Prostate gland (tissue), 2 donors: ENCODE results near the gene MAP1LC3B2. TPM values are rescaled to one million over a fixed set of nuclear protein-coding genes. Genes with fewer than 3 reads are reported as not detected.

Experiments
- DNase-seq: peaks from one replicate; pipeline ENCODE4 v3.0.0-alpha.2; 2019; ENCODE audit warnings: low spot score
- H3K27ac ChIP-seq, 2 donors: fragments of 200-600 bp; sonication (generic); 2 replicates each; pipeline ENCODE4 v1.5.1; 2017 to 2019
- H3K27me3 ChIP-seq: fragments of 200-600 bp; sonication (generic); replicated peaks from 2 replicates; pipeline ENCODE4 v1.5.1; 2019; ENCODE audit not compliant: insufficient read depth
- H3K36me3 ChIP-seq, 2 donors: fragments of 200-600 bp; sonication (generic); 1 replicate in 1 of 2; 2 replicates in 1 of 2; pipeline versions ENCODE4 v1.5.1 to v1.8.1; 2017 to 2019
- H3K4me1 ChIP-seq: fragments of 200-600 bp; sonication (generic); replicated peaks from 2 replicates; pipeline ENCODE4 v1.5.1; 2019
- H3K4me3 ChIP-seq, 2 donors: fragments of 200-600 bp; sonication (generic); 2 replicates each; pipeline ENCODE4 v1.5.1; 2017 to 2019
- H3K9me3 ChIP-seq: fragments of 200-600 bp; sonication (generic); 2 replicates; pipeline ENCODE4 v1.5.1; 2017
- POLR2A ChIP-seq: fragments of 450-650 bp; IDR thresholded peaks from one replicate; pipeline ENCODE4 v1.6.1; 2016; ENCODE audit warnings: antibody characterized with exemption, mild to moderate bottlenecking
- POLR2AphosphoS5 ChIP-seq: sonication (generic); formaldehyde crosslinking; IDR thresholded peaks from one replicate; pipeline ENCODE4 v1.6.1; 2017; ENCODE audit warnings: antibody characterized with exemption
- WGBS: methylation state at CpG from one replicate; pipeline ENCODE4 v1.1.5; 2018; 5-methylcytosine and 5-hydroxymethylcytosine counted together
- intact Hi-C: fragments of 100-400 bp; cut with DNase I; formaldehyde crosslinking; loops from one replicate; pipeline ENCODE4 v1.14.2; 2022
- total RNA-seq, 2 donors: library from RNA; depleted of rRNA; stranded (reverse); fragments of >200 nt; gene quantifications; one replicate each; pipeline ENCODE4 v1.1.0, GENCODE V29; 2016
- TF ChIP-seq, protein P1 (sequence below), 4 experiments: fragments of 200-600 bp in 2 of 4; fragments of 450-650 bp in 2 of 4; sonication (generic) in 2 of 4; IDR thresholded peaks; 1 replicate in 3 of 4; 2 replicates in 1 of 4; pipeline ENCODE4 v1.5.1; 2016 to 2019; ENCODE audit warnings: antibody characterized with exemption in 4 of 4, mild to moderate bottlenecking in 2 of 4, moderate library complexity in 2 of 4

Gene MAP1LC3B2
- total RNA-seq, 2 donors from 2014 or later: 1.6 TPM; not detected in 1

DNA sequence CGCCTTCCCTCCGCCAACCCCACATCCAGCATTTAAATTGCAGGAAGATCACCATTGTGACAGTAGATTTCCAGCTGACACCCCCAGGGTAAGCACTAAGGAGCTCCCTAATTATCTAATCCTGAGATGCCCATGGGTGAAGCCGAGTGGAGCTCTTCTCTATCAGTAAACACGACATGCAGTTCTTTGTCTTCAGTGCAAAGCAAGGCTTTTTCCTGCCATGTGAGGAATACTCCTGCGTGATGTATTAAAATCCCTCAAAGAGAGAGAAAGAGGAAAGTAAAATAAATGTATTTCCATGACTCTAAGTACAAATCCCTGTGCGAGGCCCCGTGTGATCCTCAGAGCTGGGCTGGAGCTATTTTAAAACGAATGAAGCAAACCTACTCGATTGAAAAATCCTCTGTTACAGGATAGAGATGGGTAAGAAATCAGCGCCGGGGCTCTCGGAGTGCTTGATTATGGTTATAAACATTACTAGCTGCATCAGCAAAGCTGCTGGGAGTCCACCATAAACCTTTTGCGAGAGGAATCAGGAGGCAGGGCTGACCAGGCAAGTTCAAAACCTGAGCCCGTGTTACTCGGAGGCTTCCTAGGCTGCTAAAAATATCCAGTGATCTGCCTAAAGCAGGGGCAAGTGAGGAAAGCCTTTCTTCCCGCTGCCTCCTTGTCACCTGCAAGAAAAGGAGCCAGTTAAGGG, 61.5 kb downstream of the MAP1LC3B2 start:
- 43% methylated on average over 16 of the region's 16 CpGs for WGBS
- intact Hi-C loops: no loop called here

DNA sequence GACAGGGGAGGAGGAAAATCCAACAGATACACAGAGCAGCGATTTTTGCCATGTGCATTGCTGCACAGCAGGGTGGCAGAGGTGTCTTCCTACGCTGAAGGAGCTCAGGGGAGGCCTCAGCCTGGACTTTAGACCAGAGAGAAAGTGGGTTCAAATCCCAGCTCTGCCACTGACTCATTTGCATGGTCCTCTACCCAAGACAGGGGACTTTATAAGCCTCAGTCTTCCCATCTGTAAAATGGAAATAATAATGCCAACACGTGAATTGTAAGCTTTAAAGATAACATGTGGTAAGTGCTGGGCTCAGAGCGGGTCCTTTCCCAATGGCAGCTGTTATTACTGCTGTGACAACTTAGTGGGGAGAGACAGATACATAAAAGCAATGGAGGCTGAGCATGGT, 62.0 kb downstream of the MAP1LC3B2 start:
- H3K27me3 ChIP-seq: no peaks in the 10 kb centered on the region
- TF ChIP-seq POLR2AphosphoS5: no peak
- TF ChIP-seq, protein P1, sequence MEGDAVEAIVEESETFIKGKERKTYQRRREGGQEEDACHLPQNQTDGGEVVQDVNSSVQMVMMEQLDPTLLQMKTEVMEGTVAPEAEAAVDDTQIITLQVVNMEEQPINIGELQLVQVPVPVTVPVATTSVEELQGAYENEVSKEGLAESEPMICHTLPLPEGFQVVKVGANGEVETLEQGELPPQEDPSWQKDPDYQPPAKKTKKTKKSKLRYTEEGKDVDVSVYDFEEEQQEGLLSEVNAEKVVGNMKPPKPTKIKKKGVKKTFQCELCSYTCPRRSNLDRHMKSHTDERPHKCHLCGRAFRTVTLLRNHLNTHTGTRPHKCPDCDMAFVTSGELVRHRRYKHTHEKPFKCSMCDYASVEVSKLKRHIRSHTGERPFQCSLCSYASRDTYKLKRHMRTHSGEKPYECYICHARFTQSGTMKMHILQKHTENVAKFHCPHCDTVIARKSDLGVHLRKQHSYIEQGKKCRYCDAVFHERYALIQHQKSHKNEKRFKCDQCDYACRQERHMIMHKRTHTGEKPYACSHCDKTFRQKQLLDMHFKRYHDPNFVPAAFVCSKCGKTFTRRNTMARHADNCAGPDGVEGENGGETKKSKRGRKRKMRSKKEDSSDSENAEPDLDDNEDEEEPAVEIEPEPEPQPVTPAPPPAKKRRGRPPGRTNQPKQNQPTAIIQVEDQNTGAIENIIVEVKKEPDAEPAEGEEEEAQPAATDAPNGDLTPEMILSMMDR (IDR thresholded peaks at IDR 0.05): no peak
- no peak for TF ChIP-seq POLR2A
- H3K4me3 ChIP-seq: no peak overlapping the region
- no peak for DNase-seq
- H3K4me1 ChIP-seq: no peaks in the 10 kb centered on the region
- intact Hi-C loops: no loop called here
- no peak overlapping the region for H3K27ac ChIP-seq
- no peaks in the 10 kb centered on the region for H3K36me3 ChIP-seq
- H3K9me3 ChIP-seq: no peaks in the 10 kb centered on the region
- 73% methylated on average over 4 of the region's 4 CpGs for WGBS

More for the DNA sequence above, 61.5 kb downstream of the MAP1LC3B2 start:
- Histone ChIP-seq H3K4me1 (no peaks in the 10 kb centered on the region), H3K9me3 (no peaks in the 10 kb centered on the region), H3K27me3 (no peaks in the 10 kb centered on the region), H3K4me3 (no peak overlapping the region), H3K27ac (no peak overlapping the region), H3K36me3 (no peaks in the 10 kb centered on the region)
- DNase-seq: no peak
- no peak for TF ChIP-seq POLR2AphosphoS5
- TF ChIP-seq POLR2A: no peak
- TF ChIP-seq, protein P1 (IDR thresholded peaks at IDR 0.05): no peak

DNA sequence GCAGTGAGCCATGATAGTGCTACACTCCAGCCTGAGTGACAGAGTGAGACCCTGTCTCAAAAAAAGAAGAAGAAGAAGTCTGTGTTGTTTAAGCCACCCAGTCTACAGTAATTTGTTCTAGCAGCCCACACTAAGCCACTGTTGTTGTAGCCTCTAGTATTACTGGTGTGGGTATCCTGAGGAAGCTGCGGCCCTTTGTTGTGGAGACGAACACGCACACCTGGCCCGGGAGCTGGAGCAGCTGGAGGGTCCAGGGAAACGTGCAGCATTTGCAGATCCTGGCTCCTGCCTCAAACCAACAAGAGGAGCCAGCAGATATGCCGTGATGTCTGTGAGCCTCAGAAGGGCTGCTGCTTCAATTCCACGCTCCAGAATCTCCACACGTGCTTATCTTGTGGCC, 65.3 kb downstream of the MAP1LC3B2 start:
- TF ChIP-seq, protein P1 (IDR thresholded peaks at IDR 0.05): no peak
- TF ChIP-seq POLR2A (no peak), POLR2AphosphoS5 (no peak)
- Histone ChIP-seq H3K27me3 (no peaks in the 10 kb centered on the region), H3K9me3 (no peaks in the 10 kb centered on the region), H3K27ac (no peak overlapping the region), H3K4me3 (no peak overlapping the region), H3K36me3 (no peaks in the 10 kb centered on the region), H3K4me1 (no peaks in the 10 kb centered on the region)
- DNase-seq: no peak
- WGBS: 73% methylated on average over 8 of the region's 8 CpGs
- intact Hi-C loops: no loop called here

DNA sequence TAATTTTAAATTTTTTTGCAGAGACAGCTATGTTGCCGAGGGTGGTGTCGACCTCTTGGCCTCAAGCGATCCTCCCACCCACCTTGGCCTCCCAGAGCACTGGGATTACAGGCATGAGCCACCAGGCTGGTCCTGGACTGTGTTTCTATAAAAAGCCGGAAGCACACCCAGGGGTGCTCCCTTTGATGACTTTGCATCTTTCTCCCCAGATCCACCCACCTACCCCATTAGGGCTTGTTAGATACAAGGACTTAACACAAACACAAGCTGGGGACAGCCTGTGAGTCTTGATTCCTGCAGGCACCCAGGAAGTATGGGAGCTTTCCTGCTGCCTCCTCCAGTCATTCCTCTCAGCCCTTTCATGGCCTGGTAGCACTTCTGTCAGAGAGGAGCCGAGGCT, 67.0 kb downstream of the MAP1LC3B2 start:
- TF ChIP-seq, protein P1 (IDR thresholded peaks at IDR 0.05): no peak
- TF ChIP-seq POLR2A: no peak
- TF ChIP-seq POLR2AphosphoS5: no peak
- WGBS: 89% methylated on average over 5 of the region's 5 CpGs
- no peaks in the 10 kb centered on the region for H3K9me3 ChIP-seq
- intact Hi-C loops: no loop called here
- no peak overlapping the region for H3K4me3 ChIP-seq
- no peak overlapping the region for H3K27ac ChIP-seq
- no peaks in the 10 kb centered on the region for H3K27me3 ChIP-seq
- H3K36me3 ChIP-seq: no peaks in the 10 kb centered on the region
- DNase-seq: no peak
- H3K4me1 ChIP-seq: no peaks in the 10 kb centered on the region

Other genes with a start within 250 kb of the MAP1LC3B2 start
- 10 to 100 TPM; 12.9 to 21.0 TPM for gene SPRING1, start 178.7 kb downstream of the MAP1LC3B2 start, total RNA-seq
- 1 to 10 TPM in 1 of 2 donors, under 1 TPM in 1; 0.32 to 4.7 TPM for gene RNFT2, start 178.9 kb downstream of the MAP1LC3B2 start, total RNA-seq